Upper lobe of left lung (tissue), 6 donors: ENCODE measurements around the gene LITAFD. TPM values are rescaled to one million over a fixed set of nuclear protein-coding genes. Genes with fewer than 3 reads are reported as not detected.

Experiments used
- ATAC-seq, 2 donors: fragments of 200-7000 bp; cut with Tn5 transposase; one replicate each; pipeline ENCODE4 v1.9.1; 2022; ENCODE audit warnings: mild to moderate bottlenecking in 2 of 2, moderate library complexity in 2 of 2; ENCODE audit not compliant: low FRiP score in 2 of 2
- DNase-seq, 2 donors: peaks; one replicate each; pipeline ENCODE4 v3.0.0-alpha.2; 2019 to 2020
- H3K27ac ChIP-seq, 4 donors: fragments of 200-600 bp; sonication (generic); one replicate each; pipeline ENCODE4 v1.5.1; 2016 to 2019
- H3K27me3 ChIP-seq, 4 donors: fragments of 200-600 bp; sonication (generic); one replicate each; pipeline ENCODE4 v1.5.1; 2017 to 2019
- H3K36me3 ChIP-seq, 4 donors: fragments of 200-600 bp; sonication (generic); one replicate each; pipeline ENCODE4 v1.5.1; 2016 to 2019
- H3K4me1 ChIP-seq, 4 donors: fragments of 200-600 bp; sonication (generic); one replicate each; pipeline ENCODE4 v1.5.1; 2018 to 2019
- H3K4me3 ChIP-seq, 4 donors: fragments of 200-600 bp; sonication (generic); one replicate each; pipeline ENCODE4 v1.5.1; 2017 to 2019; ENCODE audit warnings: mild to moderate bottlenecking in 2 of 4, moderate library complexity in 1 of 4
- H3K9me3 ChIP-seq, 4 donors: fragments of 200-600 bp; sonication (generic); one replicate each; pipeline ENCODE4 v1.5.1; 2018 to 2019
- EP300 ChIP-seq, 4 donors: sonication (generic); formaldehyde crosslinking; IDR thresholded peaks; one replicate each; pipeline ENCODE4 v1.5.1; 2017; ENCODE audit warnings: antibody characterized with exemption in 4 of 4, control low read depth in 2 of 4
- POLR2A ChIP-seq, 4 donors: fragments of 450-650 bp; IDR thresholded peaks; one replicate each; pipeline ENCODE4 v1.5.1; 2016 to 2017; ENCODE audit warnings: antibody characterized with exemption in 4 of 4, mild to moderate bottlenecking in 2 of 4
- POLR2AphosphoS5 ChIP-seq, 2 donors: sonication (generic); formaldehyde crosslinking; IDR thresholded peaks; one replicate each; pipeline ENCODE4 v1.5.1; 2017; ENCODE audit warnings: antibody characterized with exemption in 2 of 2
- WGBS, 2 donors: methylation state at CpG; one replicate each; pipeline ENCODE4 v1.1.5; 2017 to 2018; 5-methylcytosine and 5-hydroxymethylcytosine counted together
- total RNA-seq, 6 donors: library from RNA; depleted of rRNA in 4 of 6; stranded (reverse); fragments of >200 nt in 4 of 6; gene quantifications; one replicate each; pipeline versions ENCODE4 v1.1.0 to v1.2.1, GENCODE V29; 2016 to 2021
- TF ChIP-seq, protein P1 (sequence below), 6 experiments: fragments of 450-650 bp in 4 of 6; fragments of 200-600 bp in 2 of 6; sonication (generic) in 2 of 6; IDR thresholded peaks; one replicate each; pipeline ENCODE4 v1.5.1; 2016 to 2019; ENCODE audit warnings: antibody characterized with exemption in 6 of 6
- donor health status: DM: no; HTN: no; CAD: no; lungs with moderate emphysema.
- donor health status: DM: no; HTN: yes; CAD: no; lungs with severe emphysema.

Gene LITAFD
- total RNA-seq, 6 donors from 2014 or later: not detected

DNA sequence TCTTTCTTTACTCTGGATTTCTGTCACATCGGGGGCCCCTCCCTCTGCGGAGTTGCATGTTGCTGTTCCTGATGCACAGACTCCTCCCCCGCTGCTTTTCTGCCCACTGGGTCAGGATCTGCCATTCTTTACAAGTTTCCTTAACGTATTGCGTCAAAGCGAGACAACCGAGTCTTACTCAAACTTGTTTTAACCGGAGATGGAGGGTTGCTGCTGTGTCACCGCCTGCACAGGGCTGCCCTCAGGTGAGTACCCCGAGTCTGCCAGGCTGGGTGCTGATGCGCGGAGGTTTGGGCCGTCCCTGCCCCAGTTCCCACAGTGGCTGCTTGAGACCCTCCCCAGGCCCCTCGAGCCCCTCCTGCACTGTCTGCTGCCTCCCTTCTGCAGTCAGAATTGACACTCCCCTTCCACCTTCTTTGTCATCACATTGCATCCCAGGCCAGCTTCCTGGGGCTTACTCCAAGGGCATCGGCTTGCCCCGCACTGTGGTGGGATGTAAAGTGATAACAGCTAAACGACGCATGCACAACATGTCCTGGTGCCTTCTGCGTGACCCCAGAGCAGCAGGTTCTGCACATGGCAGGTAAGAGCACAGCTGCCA, 32.6 kb upstream of the LITAFD start:
- H3K27me3 ChIP-seq: no peaks in the 10 kb centered on the region
- DNase-seq: no peak
- H3K36me3 ChIP-seq: peaks cover 0 to 65% (median 38%) of the 10 kb centered on the region in 4 donors

DNA sequence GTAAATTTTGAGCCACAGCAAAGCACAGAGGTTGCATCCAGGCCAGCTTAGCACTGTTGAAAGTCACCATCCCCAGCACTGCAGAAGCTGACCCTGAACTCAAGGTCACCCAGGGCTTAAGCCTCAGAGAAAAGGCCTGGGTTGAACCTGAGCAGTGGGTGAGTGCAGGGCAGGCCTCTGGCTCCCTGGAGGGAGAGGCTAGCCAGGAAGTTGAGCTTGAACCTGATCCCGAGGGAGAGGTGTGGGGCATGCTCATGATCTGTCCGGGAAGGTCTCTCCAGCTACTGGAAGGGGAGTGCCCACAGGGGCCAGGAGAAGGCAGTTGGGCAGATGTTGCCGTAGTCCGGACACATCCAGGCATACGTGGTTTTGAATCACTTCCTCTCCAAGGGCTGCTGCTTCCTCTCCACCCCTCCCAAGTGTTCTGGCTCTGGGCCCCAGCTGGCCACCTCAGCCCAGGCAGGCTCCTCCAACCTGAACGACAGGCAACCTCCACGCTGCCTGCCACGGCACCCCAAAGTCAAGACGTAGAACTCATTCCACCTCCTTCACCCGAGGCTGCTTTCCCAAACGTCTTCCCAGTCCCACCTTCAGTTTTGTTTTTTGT, 31.8 kb upstream of the LITAFD start:
- no peak overlapping the region for H3K4me3 ChIP-seq
- WGBS, 2 donors: 31 to 41% methylated on average over 11 of the region's 11 CpGs
- peaks cover 0 to 73% (median 47%) of the 10 kb centered on the region in 4 donors for H3K36me3 ChIP-seq
- peak in 1 of 2 donors; percentile 61 for DNase-seq
- peak overlapping the region; percentile 46 to 86 (median 70) for H3K27ac ChIP-seq
- ATAC-seq: peak; percentile 51 to 64
- no peaks in the 10 kb centered on the region for H3K27me3 ChIP-seq
- no peak for TF ChIP-seq POLR2A (IDR thresholded peaks at IDR 0.05)
- TF ChIP-seq POLR2AphosphoS5 (IDR thresholded peaks at IDR 0.05): peak; percentile 86 to 92
- TF ChIP-seq, protein P1, sequence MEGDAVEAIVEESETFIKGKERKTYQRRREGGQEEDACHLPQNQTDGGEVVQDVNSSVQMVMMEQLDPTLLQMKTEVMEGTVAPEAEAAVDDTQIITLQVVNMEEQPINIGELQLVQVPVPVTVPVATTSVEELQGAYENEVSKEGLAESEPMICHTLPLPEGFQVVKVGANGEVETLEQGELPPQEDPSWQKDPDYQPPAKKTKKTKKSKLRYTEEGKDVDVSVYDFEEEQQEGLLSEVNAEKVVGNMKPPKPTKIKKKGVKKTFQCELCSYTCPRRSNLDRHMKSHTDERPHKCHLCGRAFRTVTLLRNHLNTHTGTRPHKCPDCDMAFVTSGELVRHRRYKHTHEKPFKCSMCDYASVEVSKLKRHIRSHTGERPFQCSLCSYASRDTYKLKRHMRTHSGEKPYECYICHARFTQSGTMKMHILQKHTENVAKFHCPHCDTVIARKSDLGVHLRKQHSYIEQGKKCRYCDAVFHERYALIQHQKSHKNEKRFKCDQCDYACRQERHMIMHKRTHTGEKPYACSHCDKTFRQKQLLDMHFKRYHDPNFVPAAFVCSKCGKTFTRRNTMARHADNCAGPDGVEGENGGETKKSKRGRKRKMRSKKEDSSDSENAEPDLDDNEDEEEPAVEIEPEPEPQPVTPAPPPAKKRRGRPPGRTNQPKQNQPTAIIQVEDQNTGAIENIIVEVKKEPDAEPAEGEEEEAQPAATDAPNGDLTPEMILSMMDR (IDR thresholded peaks at IDR 0.05): no peak
- TF ChIP-seq EP300 (IDR thresholded peaks at IDR 0.05): peak in 3 of 4 donors; percentile 64 to 89 (median 88)
- H3K4me1 ChIP-seq: peaks cover 25 to 51% (median 34%) of the 10 kb centered on the region in 4 donors
- no peaks in the 10 kb centered on the region for H3K9me3 ChIP-seq

More for the DNA sequence above, 32.6 kb upstream of the LITAFD start:
- no peak overlapping the region for H3K4me3 ChIP-seq
- 79 to 86% methylated on average over 18 to 19 of the region's 19 CpGs for WGBS, 2 donors
- no peak for ATAC-seq
- H3K9me3 ChIP-seq: no peaks in the 10 kb centered on the region
- peak overlapping the region; percentile 46 to 86 (median 70) for H3K27ac ChIP-seq
- TF ChIP-seq, protein P1 (IDR thresholded peaks at IDR 0.05): no peak
- TF ChIP-seq EP300 (IDR thresholded peaks at IDR 0.05) (no peak), POLR2A (IDR thresholded peaks at IDR 0.05) (no peak), POLR2AphosphoS5 (IDR thresholded peaks at IDR 0.05) (no peak)
- peaks cover 21 to 47% (median 30%) of the 10 kb centered on the region in 4 donors for H3K4me1 ChIP-seq

DNA sequence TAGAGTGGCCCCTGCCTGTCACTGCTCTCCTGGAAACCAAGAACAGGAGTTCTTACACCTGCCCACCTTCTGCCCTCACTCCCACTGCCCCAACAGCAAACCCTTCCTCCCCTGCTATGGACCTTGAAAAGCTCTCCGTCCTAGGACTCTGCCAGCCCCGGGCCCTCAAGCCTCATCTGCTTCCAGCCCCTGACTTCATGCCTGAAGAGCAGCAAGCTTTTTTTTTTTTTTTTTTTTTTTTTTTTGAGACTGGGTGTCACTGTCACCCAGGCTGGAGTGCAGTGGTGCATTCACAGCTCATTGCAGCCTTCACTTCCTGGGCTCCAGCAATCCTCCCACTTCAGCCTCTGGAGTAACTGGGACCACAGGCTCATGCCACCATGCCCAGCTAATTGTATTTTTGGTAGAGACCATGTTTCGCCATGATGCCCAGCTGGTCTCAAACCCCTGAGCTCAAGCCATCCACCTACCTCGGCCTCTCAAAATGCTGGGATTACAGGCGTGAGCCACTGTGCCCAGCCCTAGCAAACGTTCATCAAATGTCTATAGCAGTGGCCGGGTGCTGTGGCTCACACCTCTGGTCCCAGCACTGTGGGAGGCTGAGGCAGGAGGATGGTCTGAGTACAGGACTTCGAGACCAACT, 30.3 kb upstream of the LITAFD start:
- Histone ChIP-seq H3K4me3 (no peak overlapping the region), H3K9me3 (no peaks in the 10 kb centered on the region), H3K4me1 (peaks cover 31 to 59% (median 42%) of the 10 kb centered on the region in 4 donors), H3K27me3 (no peaks in the 10 kb centered on the region), H3K36me3 (peaks cover 0 to 84% (median 57%) of the 10 kb centered on the region in 4 donors), H3K27ac (peak overlapping the region; percentile 26 to 86 (median 70))
- ATAC-seq (no peak), DNase-seq (peak in 1 of 2 donors; percentile 13)
- TF ChIP-seq POLR2A (IDR thresholded peaks at IDR 0.05): no peak
- TF ChIP-seq EP300 (IDR thresholded peaks at IDR 0.05): no peak
- no peak for TF ChIP-seq POLR2AphosphoS5 (IDR thresholded peaks at IDR 0.05)
- TF ChIP-seq, protein P1 (IDR thresholded peaks at IDR 0.05): no peak
- WGBS, 2 donors: 85 to 96% methylated on average over 6 to 8 of the region's 8 CpGs

DNA sequence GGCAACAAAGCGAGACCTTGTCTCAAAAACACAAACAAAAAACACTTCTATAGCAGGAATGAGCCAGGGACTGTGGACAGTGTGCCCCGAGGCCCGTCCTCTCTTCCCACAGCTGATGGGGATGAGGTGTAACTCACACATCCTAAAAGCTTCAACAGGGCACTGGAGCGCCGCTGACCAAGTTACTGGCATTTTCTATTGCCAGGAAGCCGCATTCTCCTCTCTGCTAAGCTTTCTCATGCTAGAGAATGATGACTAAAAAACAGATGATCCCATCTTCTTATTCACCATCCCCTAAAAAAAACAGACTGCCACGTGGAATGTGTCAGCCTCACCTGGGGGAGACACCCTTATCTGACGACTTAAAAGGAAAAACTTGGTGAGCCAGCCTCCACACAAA, 29.6 kb upstream of the LITAFD start:
- no peak for ATAC-seq
- H3K4me3 ChIP-seq: no peak overlapping the region
- H3K27ac ChIP-seq: peak overlapping the region in 3 of 4 donors; percentile 61 to 86 (median 77)
- peak in 1 of 2 donors; percentile 8 for DNase-seq
- no peak for TF ChIP-seq EP300 (IDR thresholded peaks at IDR 0.05)
- TF ChIP-seq, protein P1 (IDR thresholded peaks at IDR 0.05): no peak
- no peak for TF ChIP-seq POLR2AphosphoS5 (IDR thresholded peaks at IDR 0.05)
- no peak for TF ChIP-seq POLR2A (IDR thresholded peaks at IDR 0.05)
- peaks cover 0 to 79% (median 58%) of the 10 kb centered on the region in 4 donors for H3K36me3 ChIP-seq
- peaks cover 31 to 60% (median 43%) of the 10 kb centered on the region in 4 donors for H3K4me1 ChIP-seq
- no peaks in the 10 kb centered on the region for H3K9me3 ChIP-seq
- WGBS, 2 donors: 69 to 76% methylated on average over 8 of the region's 8 CpGs
- H3K27me3 ChIP-seq: no peaks in the 10 kb centered on the region
